Stimulated activated CD8-positive, alpha-beta memory T cell treated with anti-CD3 and anti-CD28 coated beads, Interleukin-4, amount 100 ng/mL, for 48 hours (primary cell): ENCODE results near the gene RBMS1.
"Not testable (repeated sequence)": the region's sequence is repeated elsewhere in the genome, so short reads cannot be mapped to it uniquely, and the experiment has no call there.

Experiments
- DNase-seq: peaks from one replicate; pipeline ENCODE4 v3.0.0-alpha.2; 2020

RBMS1 gene

DNA sequence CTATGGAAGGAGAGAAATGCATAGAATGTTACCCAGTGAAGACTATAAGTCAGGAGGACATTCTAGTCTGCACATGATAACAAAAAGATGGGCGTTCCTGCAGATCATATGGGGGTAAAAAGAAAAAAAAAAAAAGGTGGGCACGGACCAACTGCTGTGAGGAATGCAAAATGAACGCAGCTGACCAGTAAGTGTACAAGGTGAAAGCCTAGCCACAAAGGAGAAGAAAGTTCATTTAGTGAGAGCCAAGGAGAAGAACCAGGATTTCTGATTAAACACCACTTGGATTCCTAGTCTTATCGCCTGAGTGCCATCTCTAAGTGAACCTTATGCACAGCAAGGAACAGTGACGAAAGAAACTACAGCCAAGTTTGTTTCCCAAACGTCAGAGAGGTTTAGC, 26.5 kb downstream of the RBMS1 start:
- DNase-seq: no peak

DNA sequence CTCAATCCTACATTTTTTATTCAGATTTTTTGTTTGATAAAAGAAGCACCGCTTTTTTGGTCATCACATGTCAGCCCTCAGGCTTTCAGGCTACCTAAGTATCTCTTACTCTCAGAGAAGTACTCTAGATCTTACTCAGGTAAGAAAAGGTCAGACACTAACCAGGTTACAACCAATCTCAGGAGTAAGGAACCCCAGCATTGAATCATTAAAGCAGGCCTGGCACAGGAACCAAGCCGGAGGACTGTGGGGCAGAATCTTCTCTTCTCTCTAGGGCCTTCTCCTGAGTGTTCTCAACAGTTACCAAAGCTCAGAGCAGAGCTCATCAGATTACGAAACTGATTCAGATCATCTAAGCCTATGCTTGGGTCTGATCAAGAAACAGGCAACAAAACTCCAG, 28.2 kb downstream of the RBMS1 start:
- DNase-seq: no peak

DNA sequence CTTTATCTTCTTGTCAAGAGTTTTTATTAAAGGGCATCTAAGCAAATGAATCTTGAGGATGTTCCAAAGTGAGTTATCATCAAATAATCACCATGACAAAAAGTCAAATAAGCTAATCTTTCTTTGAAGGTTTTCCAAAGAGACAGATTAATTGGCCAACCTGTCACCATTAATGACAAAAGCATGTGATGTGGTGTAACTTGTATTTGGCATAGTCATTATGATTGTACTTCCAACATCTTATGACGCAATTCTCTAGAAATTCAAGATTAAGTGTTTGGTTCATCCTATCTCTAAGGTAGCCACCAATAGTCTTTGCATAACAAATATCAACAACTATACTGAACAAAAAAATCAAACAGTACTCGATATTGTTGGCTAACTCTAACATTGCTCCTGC, 28.6 kb downstream of the RBMS1 start:
- DNase-seq: no peak

DNA sequence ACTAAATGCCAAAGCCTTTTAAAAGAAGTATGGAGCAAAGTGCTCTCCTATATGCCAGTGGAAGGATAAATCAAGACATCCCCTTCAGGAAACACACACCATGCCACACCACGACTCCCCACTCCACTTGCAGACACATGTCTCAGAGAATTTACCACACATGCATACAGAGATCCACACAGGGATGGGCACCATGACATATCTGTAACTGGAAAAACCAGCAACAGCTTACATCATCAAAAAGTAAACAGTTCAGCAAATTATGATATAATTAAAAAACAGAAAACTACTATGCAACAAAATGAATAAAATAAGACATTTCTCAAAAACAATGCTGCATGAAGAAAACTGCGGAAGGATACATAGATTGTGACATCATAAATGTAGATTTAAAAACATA, 29.6 kb downstream of the RBMS1 start:
- DNase-seq: no peak

DNA sequence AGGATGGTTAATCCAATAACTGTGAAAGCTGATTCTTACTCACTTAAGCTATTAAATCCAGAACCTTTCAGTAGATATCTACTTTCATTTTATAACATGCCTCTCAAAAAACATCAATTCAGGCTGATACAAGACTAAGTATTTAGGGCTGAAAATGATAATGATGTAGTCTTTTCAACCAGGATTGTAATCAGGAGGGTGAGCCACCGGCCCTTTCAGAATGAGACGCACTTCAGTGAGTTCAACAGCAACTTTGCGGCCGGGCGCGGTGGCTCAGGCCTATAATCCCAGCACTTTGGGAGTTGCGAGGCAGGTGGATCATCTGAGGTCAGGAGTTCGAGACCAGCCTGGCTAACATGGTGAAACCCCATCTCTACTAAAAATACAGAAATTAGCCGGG, 30.4 kb downstream of the RBMS1 start:
- no peak for DNase-seq

DNA sequence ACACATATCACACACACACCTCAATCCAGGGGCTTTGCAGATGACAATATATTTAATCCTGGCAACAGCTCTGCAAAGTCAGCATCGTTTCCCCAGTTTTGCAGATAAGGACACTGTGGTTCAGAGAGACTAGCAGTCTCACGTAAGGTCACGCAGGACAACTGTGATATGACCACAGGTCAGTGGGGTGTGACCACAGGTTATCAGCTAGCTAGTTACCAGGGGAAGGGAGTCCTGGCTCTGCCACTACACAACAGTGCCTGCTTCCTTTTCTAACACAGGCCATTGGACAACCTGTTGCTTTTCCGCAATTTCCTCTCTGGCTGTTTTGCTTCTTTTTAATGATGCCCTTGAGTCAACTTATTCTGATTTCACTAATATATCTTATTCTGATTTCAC, 33.3 kb downstream of the RBMS1 start:
- no peak for DNase-seq

DNA sequence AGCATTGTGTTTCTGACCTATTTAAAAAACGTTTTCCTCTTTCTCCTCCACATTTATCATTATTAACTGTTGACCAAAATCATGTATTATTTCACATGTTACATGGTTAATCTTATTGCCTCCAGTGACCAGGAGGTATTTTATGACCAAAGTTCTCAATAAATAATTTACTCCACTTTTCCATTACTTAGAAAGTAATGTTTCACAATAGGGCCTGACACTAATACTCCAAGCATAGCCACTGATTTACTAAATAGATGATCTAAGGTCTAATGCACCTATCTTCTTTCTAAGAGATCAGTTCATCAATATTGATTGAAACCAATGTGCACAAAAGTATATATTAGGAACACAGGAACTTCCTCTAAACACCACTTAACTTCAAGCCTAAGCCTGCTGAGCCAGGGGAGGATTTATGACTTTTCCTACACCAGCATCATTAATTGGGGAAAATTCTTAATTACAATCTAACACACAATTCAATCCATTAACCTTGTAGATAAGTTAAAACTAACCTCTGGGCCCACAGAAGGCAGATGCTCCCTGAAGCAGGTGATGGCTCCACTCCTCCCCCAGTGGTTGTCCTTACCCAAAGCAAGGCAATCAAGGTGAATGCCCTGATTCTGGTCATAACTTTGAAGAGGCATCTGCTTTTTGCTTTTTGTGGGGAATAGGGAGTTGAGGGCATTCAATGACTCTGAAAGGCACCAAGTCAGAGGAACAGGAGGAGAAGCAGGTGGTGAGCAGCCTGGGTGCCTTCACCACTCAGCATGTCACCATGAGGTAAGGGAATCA, 33.9 kb downstream of the RBMS1 start:
- no peak for DNase-seq

DNA sequence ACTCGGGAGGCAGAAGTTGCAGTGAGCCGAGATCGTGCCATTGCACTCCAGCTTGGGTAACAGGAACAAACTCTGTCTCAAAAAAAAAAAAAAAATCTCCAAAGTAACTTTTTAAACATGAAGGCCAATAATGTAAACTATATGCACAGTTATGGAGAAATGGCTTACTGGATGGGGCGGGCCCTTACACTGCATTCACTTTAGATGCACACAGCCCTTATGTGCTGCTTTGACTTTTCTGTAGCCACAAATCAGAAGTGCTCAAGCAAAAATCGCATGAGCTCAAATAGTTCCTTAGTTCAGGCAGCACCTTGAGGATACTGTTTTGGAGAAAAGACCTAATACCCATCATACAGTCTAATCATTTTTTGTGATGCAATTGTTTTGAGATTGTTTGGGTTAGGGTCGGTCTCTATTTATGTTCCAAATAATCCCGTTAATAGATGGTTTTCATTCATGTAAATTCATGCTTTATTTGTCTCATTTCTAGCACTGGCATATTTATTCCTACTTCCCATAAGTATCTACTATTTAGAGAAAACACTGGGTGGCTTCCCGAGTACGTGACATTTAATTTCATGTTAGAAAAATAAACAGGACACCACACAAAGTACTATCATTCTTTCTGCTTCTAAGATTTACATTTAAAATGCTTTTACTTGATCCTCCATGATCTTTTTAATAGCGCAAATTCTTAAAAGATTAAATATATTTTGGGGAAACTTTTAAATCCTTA, 34.7 kb downstream of the RBMS1 start:
- no peak for DNase-seq

DNA sequence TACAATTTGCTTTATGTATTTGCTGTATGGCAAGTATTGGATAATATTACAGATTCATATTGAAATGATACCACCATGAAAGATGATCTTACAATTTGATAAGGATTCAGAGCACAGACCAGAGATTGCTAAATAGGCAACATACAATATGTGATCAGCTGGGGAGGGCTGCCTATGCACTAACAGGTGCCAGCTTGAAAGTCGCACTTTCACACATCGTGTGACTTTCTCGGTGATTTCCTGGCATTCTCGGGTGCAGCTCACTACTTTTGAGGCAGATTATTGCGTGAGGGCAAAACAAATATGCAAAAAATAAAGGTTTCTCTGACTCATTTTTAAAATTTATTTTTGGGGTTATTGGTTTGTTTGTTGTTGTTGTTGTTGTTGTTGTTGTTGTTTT, 36.0 kb downstream of the RBMS1 start:
- DNase-seq: no peak

DNA sequence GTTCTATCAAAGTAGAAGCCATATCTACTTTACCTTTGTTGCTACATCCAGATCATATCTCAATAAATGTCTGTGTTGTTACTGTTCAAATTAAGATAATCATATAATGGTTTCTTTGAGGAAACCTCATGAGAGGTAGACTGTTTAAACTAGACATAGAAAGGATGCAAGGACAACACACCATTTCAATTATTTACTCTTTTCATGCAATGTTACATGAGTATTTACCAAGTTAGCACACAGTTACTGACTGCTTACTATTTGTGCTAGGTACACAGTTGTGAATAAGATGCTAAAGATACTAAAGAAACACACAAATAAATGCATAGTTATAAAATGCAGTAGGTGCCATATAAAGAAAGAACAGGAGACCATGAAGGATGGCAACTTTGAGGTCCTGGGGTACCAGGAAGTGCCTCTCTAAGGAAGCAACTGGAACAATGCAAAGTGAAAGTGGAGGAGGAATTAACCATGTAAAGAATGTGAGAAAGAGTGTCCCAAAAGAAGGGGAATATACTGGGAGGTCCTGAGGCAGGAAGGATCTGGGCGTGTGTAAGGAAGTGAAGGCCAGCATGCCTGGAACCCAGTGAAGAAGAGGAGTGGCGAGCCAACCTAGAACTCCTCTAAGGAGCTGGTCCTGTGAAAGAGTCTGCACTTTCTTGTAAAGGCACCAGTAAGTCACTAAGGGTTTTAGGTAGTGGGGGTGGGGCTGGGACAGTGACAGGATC, 39.4 kb downstream of the RBMS1 start:
- DNase-seq: no peak

DNA sequence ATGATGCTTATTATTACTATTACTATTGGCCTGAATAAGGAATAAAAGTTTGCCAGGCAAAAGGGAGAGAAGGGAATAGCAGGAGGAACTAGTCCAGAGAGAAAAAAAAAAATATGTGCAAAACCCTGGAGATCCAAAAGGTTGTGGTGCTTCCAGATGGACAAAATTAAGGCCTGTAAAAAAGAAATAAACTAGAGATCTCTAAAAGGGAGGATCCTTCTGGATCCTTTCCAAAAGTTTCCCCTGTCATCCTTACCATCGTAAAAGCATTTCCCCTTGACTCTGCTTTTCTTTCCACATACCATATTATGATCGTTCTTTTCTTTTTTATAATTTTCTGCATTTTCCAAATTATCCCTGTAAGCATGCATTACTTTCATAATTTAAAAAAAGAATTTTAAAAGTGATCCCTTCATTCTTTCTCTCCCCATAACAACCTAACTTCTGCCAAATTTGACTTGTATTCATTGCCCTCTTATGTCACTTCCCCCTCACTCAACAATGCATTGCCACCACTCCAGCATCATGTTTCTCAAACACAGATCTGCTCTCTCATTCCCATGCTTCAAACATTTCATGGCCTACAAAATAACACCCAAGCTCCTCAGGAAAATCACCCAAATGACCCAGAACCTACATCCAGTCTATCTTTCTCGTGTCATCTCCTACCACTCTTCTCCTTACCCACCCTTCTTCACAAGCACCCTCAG, 40.3 kb downstream of the RBMS1 start:
- DNase-seq: no peak

DNA sequence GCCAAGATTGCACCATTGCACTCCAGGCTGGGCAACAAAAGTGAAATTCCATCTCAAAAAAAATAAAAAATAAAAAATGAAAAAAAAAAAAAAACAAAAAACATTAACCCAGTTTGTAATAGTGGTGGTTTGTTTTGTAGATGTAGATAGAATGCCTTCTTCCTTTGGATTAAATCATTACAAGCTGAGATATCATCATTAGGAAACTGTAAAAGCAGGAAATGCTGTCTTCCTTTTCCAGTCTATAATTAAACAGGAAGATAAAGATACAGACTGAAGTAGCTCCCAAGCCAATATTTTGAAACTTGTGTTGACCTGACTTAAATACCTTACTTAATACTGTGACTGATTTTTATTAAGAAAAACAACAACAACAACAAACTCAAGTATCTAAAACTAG, 43.1 kb downstream of the RBMS1 start:
- no peak for DNase-seq

DNA sequence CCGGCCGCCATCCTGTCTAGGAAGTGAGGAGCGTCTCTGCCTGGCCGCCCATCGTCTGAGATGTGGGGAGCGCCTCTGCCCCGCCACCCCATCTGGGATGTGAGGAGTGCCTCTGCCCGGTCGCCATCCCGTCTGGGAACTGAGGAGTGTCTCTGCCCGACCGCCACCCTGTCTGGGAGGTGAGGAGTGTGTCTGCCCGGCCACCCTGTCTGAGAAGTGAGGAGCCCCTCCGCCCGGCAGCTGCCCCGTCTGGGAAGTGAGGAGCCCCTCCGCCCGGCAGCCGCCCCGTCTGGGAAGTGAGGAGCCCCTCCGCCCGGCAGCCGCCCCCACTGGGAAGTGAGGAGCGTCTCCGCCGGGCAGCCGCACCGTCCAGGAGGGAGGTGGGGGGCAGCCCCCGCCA, 44.8 kb downstream of the RBMS1 start:
- not testable (repeated sequence) for DNase-seq

DNA sequence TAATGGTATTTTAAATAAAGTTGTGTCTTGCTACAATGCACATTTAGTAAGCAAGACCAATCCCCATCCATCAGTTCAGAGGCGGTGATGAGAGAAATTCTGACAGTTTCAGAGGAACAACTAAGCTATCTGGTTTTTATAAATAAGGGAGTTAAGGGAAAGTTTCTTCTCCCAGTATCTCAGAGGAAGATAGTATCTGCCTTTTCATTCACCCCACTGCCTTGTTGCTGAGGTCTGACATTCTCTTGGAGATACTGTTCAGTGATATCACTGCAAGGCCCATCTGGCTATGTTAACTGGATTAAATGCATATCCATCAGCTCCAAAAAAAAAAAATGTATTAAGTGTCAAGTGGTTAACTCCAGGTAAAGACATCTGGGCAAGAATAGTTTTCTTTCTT, 47.9 kb downstream of the RBMS1 start:
- DNase-seq: no peak

DNA sequence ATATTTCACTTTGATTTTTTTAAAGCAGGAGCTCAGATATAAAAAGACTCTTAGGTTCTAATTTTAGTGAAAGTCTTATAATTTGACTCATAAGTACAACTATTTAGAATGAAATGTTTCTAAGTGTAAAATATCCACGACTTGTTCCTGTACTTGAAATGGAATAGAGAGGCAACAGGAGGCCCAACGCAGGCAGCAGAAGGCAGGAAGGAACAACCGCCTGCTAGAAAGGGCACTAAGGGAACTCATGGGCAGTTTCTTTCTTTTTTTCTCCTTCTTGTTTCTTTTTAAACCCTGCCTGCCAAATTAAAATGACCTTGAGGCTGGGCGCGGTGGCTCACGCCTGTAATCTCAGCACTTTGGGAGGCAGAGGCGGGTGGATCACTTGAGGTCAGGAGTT, 51.0 kb downstream of the RBMS1 start:
- no peak for DNase-seq

DNA sequence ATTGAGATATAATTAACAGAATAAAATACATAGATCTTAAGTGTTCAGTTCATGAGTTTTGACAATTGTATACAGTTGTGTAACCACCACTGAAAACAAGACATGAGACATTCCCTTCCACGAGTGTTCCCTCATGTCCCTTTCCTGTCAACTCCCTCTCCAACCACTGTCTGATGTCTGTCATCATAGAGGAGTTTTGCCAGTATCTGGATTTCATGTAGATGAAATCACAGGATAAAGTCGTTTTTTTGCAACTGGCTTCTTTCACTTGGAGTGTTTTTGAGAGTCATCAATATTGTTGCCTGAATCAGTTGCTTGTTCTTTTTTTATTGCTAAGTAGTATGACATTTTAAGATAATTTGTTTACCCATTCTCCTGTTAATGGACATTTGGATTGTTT, 52.7 kb downstream of the RBMS1 start:
- DNase-seq: no peak

DNA sequence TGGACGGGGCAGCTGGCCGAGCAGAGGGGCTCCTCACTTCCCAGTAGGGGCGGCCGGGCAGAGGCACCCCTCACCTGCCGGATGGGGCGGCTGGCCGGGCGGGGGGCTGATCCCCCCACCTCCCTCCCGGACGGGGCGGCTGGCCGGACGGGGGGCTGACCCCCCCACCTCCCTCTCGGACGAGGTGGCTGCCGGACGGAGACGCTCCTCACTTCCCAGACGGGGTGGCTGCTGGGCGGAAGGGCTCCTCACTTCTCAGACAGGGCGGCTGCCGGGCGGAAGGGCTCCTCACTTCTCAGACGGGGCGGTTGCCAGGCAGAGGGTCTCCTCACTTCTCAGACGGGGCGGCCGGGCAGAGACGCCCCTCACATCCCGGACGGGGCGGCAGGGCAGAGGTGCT, 54.6 kb downstream of the RBMS1 start:
- not testable (repeated sequence) for DNase-seq

DNA sequence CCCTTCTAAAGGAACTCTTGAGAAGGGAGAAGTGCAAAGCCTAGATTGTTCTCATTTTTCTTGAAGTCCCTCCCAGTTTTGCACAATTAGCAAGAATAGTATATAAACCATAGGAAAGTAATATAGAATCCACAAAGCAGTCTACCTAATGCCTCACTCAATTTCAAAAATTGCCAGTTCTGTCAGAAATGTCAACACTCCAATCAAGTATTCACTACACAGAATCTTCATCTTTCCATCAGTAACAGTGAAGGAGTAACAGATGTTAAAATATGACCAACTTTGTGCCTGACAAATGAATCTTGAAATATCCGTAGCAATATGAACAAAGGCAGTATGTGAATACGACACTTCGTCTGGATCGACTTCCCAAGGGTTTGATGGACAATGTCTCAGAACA, 56.3 kb downstream of the RBMS1 start:
- DNase-seq: no peak

DNA sequence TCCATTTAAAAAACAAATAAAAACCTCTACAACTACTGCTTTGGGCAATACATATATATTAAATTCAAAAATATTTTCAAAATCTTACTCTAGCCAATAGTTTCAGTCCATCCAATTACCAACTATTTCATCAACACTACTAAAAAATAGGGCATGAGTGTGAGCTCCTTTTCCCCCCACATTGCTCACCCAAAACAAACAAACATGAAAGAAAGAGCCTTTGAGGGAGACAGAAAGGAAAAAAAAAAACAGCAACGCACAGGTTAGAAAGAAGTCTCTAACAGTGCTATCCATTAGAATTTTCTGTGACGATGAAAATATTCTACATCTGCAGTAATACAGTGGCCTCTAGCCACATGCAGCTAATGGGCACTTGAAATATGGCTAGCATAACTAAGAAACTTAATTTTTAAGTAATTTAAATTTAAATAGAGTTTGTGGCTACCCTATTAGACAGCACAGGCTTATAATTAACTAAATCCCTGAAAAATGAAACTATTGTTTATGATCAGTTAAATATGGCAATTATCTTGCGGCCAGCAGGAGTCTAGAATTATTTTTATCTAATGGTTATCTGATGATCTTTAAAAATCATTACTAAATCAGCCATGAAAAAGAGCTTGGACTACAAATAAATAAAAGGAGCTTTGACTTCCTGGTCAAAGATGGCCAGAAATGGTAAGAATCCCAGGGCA, 59.2 kb downstream of the RBMS1 start:
- no peak for DNase-seq

DNA sequence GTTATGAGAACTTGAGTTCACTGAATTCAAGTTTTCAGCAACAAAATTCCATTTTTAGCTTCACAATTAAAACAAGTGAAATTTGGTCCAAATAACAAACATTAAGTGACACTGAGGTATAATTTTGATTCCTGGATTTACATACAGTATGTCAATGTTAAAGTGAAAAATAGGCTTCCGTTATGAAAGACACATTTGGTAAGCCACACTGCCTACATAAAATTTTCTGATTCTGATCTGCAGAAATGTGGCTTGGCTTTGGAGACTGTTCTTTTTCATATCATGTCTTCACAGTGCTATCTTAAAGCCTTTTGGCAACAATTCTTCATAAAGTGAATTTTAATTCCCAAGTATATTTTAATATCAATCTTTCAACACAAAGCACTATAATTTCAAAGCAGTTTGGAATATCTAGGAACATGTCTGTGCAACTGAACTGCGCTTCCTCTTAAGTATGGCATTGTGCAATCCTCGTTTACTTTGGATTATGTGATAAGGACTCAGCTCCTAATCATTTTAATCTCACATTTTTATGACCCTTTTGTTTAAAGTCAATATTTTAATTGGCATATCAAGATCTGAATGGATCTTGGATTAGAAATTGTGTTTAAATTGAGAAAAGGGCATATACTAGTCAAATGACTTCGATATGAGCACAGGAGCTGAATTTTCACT, 60.0 kb downstream of the RBMS1 start:
- DNase-seq: no peak

DNA sequence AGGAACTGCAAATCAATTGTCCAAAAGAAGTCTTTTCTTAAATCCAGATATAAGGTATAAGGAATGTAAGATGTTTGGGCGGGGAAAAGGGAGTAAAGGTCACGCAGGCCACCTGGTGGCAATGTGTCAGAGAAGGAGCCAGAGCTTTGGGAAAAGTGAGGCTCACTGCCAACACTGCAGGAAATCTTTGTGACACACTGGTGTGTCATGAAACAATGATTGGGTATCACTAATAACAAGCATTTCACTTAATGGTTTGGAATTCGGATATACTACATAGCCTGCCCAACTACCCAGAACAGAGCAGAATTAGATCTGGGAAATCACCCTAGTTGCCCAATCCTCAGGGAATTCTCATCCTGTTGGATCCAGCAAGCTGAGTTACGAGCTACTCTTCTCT, 61.0 kb downstream of the RBMS1 start:
- no peak for DNase-seq

DNA sequence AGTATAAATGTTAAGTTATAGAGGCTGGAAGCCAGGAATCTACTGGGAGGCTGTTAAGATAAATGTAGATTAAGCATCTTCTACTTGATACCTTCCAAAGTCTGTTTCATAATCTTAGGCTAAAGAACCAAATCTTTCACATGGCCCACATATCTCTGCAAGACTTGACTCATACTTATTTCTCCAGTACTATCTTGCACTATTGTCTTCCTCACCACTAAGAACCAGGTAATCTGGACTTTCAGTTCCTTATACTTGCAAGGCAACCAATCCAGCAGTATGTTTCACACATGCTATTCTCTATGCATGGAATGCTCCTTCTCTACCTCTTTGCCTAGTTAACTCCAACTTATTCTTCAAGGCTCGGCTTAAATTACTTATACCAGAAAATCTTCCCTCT, 62.2 kb downstream of the RBMS1 start:
- DNase-seq: no peak
